Stimulated activated CD8-positive, alpha-beta memory T cell treated with anti-CD3 and anti-CD28 coated beads, Interleukin-2, amount 100 ng/mL, for 48 hours (primary cell): Measurements from ENCODE around the gene CDH10.

Experiments
- DNase-seq, 2 donors: peaks; one replicate each; pipeline ENCODE4 v3.0.0-alpha.2; 2020; ENCODE audit warnings: low read depth in 2 of 2

Gene CDH10

GRCh38 chr5:24644761-24645160 is at the start of gene CDH10:
Gene CDH10 (minus strand): TSS chr5:24644978. CDS start chr5:24593490, 51,488 bp downstream.
- DNase-seq: no peak

GRCh38 chr5:24693609-24694008 is 48.8 kb upstream of the CDH10 start:
- no peak for DNase-seq

- DNase-seq: no peak
Observed at GRCh38 chr5:24691074-24691473, 46.3 kb upstream of the CDH10 start.

GRCh38 chr5:24681106-24681505 is 36.3 kb upstream of the CDH10 start:
- no peak for DNase-seq

GRCh38 chr5:24668050-24668449 is 23.3 kb upstream of the CDH10 start:
- DNase-seq: no peak

DNA sequence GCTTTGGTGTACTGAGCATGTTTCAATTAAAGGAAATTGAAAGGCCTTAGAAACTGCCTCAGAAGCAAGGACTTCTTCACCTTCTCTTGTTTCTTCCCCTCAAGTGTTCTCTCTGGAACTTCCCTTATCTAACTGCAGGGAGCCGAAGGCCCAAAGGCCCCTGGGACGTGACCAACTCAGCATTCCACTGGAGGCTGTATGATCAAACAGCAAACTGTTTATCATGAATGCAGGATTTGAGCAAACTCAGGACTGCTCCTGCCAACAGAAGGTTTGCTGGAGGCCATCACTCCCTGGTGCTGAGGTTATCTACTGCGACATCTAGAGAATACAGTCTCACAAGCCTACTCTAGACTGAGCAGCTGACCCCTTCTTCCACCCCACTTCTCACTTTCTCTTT is 4.8 kb upstream of the CDH10 start:
- DNase-seq: no peak

GRCh38 chr5:24646915-24647314 is 2.1 kb upstream of the CDH10 start:
- no peak for DNase-seq

- DNase-seq: no peak
Observed at GRCh38 chr5:24645483-24645882, 705 bp upstream of the CDH10 start.

DNA sequence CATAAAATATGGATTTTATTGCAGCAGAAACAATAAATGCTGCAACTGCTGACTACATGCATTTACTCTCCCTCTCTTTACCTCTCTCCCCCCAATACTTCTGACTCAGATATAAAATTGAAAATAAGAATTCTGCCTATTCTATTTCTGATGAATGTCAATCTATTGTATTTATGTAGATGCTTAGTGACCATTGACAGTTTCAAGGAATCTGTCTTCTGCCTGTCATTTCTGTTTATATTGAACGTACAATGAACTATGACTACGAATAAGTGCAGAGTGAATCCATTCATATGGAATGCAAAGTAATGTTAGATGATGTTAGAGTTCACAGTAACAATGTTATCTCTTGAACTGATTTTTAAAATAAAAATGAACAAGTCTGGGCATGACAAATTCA is 898 bp downstream of the CDH10 start:
- no peak for DNase-seq

DNA sequence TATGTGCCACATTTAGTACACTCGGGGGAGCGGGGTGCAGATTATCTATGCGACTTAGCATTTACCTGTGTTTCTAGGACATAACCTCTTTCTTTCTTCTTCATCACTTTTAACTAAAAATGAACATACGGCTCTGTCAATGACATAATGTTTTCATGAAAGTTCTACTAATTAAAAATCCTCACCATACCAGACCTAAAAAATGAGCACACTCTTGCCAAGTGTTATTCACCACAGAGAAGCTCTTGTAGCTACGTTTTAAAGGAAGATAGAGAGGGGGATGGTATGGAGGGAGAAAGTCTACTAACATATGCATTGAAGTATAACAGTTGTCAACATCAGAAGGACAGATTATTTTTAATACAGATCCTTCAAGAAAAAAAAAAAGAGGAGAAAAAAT is 1.6 kb downstream of the CDH10 start:
- no peak for DNase-seq

GRCh38 chr5:24642022-24642421 is 2.8 kb downstream of the CDH10 start:
- DNase-seq: no peak

DNA sequence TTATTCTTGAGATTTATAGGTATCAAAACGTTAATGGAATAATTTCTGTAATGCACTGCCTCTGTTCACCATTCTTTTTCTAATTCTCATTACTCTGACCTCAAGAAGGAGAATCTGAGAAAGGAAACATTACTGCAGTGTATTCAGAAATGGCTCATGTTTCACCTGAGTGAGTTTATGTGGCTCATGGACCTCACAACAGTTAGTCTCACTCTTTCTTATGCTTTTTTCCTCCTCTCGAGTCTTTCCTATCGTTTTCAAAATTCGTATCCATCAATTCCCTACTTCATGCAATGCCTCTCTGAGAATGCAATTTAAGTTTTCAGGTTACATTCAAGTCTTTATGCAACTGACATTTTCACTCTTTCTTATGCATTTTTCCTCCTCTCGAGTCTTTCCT is 9.6 kb downstream of the CDH10 start:
- DNase-seq: no peak

DNA sequence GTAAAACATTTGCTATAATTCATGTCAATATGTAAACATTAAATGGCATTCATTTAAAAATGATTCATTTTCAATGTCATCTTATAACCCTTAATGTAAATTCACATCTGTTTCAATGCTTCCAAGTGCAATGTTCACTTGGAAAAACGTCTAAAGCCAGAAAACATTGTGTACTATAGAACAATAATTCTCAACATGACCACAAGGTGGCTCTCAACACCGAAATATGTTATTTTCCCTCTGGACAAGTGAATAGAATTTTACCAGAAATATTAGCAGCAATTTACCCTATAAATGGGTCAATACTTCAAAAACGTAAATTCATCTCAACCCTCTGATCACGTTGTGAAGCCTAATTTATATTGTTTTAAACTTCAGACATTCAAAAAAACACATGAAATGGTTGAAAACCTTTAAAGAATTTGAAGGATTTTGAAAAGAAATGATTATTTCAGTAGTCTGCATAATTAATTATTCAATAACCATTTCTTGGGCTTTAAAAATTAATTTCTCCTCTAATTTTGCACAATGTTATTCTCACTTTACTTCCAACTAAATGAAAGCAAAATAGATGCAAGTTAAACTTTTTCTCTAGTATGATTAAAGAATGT is 11.0 kb downstream of the CDH10 start:
- DNase-seq: no peak

DNA sequence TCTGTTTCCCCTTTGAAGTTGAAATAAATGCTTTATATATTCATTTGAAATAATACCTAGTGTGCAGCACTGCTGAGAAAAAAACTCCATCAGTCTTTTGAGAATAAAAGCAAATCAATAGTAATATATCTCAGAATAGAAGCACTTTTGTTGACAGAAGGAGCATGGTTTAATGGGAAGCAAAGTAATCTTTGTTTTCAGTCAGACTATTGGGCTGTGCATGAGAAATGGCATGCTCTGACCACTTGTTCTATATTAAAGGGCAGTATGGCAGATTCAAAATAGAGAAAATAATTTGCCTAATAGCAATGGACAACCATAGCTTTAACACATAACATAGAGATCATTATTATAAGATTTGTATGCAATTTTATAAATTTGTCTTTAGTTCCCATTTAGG is 12.4 kb downstream of the CDH10 start:
- DNase-seq: no peak

GRCh38 chr5:24630918-24631317 is 13.9 kb downstream of the CDH10 start:
- no peak for DNase-seq

GRCh38 chr5:24629798-24630197 is 15.0 kb downstream of the CDH10 start:
- DNase-seq: no peak

GRCh38 chr5:24624872-24625271 is 19.9 kb downstream of the CDH10 start:
- DNase-seq: no peak

DNA sequence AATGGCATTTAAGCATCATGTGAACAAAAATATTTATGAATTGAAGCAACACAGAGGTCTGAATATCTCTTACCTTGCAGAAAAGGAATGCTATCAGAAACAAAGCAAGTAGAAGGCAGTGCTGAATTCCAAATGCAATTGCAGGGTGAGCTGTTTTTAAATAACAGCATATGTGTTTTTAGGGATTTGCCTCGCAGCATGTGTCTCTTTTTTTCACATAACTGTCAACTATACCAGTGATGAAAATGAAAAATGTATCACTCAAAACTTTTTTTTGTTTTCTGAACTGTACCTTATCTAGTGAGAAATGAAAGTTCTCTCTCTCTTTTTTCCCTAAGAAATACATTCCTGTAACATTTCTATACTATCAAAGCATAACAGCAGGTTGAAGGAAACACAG is 21.2 kb downstream of the CDH10 start:
- no peak for DNase-seq

GRCh38 chr5:24623031-24623430 is 21.7 kb downstream of the CDH10 start:
- no peak for DNase-seq

DNA sequence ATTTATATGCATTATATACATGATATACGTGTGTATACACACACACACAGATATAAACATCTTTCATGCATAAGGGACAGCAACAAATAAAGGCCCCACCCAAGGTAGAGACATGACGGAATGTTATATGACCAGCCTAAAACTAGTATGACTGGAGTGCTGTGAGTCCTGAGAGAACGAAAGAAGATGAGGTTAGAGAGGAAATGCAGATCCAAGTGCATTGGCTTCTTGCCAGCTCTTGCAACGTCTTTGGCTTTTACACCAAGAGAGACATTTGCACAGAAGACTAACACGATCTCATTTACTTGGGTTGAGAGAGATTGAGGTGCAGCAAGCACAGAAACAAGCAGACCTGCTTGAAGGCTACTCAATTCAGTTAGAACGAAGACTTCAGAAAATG is 23.0 kb downstream of the CDH10 start:
- no peak for DNase-seq

- DNase-seq: no peak
Observed at GRCh38 chr5:24616566-24616965, 28.2 kb downstream of the CDH10 start.

GRCh38 chr5:24615159-24615558 is 29.6 kb downstream of the CDH10 start:
- no peak for DNase-seq

DNA sequence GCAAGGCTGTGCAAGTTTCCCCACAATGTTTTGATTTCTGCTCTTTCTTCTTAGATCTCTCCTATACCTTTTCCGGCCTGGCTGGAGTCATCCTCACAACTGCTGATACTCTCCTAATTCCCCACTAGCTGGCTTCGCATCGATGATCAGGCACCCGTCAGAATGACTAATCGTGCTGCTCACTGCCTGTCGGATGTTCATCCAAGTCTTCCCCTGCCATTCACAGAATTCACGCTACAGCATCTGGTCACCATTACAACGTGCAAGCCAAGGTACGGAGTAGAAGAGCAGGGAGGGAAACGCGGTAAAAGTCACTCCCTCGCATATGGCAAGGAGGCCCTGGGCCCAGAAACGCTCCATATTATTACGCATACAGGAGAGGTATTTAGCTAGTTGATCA is 35.1 kb downstream of the CDH10 start:
- no peak for DNase-seq

GRCh38 chr5:24606971-24607370 is 37.8 kb downstream of the CDH10 start:
- no peak for DNase-seq
